ENCODE measurements around the gene PCDHA11. TPM values are rescaled to one million over a fixed set of nuclear protein-coding genes. Genes with fewer than 3 reads are reported as not detected.

The PCDHA11 gene
- total and polyA plus RNA-seq, 10 of the 15 experiments (the other 5 are each of a cell fraction or from before 2014, with no cell fraction given), result 0.06 TPM; not detected in 9

DNA sequence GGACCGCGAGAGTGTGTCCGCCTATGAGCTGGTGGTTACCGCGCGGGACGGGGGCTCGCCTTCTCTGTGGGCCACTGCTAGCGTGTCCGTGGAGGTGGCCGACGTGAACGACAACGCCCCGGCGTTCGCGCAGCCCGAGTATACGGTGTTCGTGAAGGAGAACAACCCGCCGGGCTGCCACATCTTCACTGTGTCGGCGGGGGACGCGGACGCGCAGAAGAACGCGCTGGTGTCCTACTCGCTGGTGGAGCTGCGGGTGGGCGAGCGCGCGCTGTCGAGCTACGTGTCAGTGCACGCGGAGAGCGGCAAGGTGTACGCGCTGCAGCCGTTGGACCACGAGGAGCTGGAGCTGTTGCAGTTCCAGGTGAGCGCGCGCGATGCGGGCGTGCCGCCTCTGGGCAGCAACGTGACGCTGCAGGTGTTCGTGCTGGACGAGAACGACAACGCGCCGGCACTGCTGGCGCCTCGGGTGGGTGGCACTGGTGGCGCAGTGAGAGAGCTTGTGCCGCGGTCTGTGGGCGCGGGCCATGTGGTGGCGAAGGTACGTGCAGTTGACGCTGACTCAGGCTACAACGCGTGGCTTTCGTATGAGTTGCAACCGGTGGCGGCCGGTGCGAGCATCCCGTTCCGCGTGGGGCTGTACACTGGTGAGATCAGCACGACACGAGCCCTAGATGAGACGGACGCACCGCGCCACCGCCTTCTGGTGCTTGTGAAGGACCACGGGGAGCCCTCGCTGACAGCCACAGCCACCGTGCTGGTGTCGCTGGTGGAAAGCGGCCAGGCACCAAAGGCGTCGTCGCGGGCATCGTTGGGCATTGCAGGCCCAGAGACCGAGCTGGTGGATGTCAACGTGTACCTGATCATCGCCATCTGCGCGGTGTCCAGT is 32.9 kb upstream of the PCDHA11 start:
- ATAC-seq, result no peak
- Histone ChIP-seq H4K20me1 (ENCODE audit: control insufficient read depth, insufficient read depth) (no peaks in the 10 kb centered on the region), H3K4me2 (ENCODE audit: control insufficient read depth, insufficient read depth) (no peak overlapping the region), H3K9ac (ENCODE audit: control insufficient read depth, insufficient read depth, low read length) (no peak overlapping the region), H3K79me2 (ENCODE audit: control insufficient read depth, insufficient read depth, low read length) (no peaks in the 10 kb centered on the region), H3K4me3 (no peak overlapping the region), H3K27me3 (replicated peaks in 1 of 2; ENCODE audit: control insufficient read depth in 2 of 2, insufficient read depth in 2 of 2, low read length in 1 of 2) (no peaks in the 10 kb centered on the region), H3K9me3 (replicated peaks; ENCODE audit: control insufficient read depth, insufficient read depth, low read length) (no peaks in the 10 kb centered on the region; the same call in 2 of the 3 replicates), H2AFZ (ENCODE audit: control insufficient read depth, low read depth, low read length) (no peak overlapping the region), H3K27ac (ENCODE audit: control insufficient read depth, insufficient read depth) (no peak overlapping the region), H3K36me3 (ENCODE audit: control insufficient read depth in 2 of 2, insufficient read depth in 2 of 2, low read length in 1 of 2) (no peaks in the 10 kb centered on the region), H3K4me1 (ENCODE audit: control insufficient read depth, insufficient read depth, low read length) (no peaks in the 10 kb centered on the region)
- ChIA-PET RAD21 (ENCODE audit: unreplicated experiment) (no interaction called here), SMC1A (ENCODE audit: uncharacterized antibody, unreplicated experiment) (no interaction called here), POLR2A (no interaction called here), CTCF (no interaction called here)
- in situ Hi-C loops (cut with MboI) (no loop called here), intact Hi-C loops (cut with micrococcal nuclease; ENCODE audit: unreplicated experiment) (no loop called here)
- FAIRE-seq, result no peak
- 88% methylated on average over 75 of the region's 103 CpGs for WGBS (ENCODE audit: insufficient coverage, insufficient replicate concordance, low lambda C conversion rate, missing lambda C conversion rate)
- no peak for TF ChIP-seq ZNF207 (IDR thresholded peaks at IDR 0.05; ENCODE audit: borderline replicate concordance)
- no peak for TF ChIP-seq FOXM1 (IDR thresholded peaks at IDR 0.05; ENCODE audit: low read depth, low read length)
- TF ChIP-seq, protein P1, sequence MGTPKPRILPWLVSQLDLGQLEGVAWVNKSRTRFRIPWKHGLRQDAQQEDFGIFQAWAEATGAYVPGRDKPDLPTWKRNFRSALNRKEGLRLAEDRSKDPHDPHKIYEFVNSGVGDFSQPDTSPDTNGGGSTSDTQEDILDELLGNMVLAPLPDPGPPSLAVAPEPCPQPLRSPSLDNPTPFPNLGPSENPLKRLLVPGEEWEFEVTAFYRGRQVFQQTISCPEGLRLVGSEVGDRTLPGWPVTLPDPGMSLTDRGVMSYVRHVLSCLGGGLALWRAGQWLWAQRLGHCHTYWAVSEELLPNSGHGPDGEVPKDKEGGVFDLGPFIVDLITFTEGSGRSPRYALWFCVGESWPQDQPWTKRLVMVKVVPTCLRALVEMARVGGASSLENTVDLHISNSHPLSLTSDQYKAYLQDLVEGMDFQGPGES (IDR thresholded peaks at IDR 0.05), result no peak
- no peak for TF ChIP-seq MYB (IDR thresholded peaks at IDR 0.05; ENCODE audit: borderline replicate concordance, low read depth, low read length)
- no peak for TF ChIP-seq CHD1 (IDR thresholded peaks at IDR 0.05; ENCODE audit: low read depth, low read length)
- no peak for TF ChIP-seq FOS (IDR thresholded peaks at IDR 0.05; ENCODE audit: borderline replicate concordance, extremely low read depth, insufficient read length)
- no peak for TF ChIP-seq RELA (IDR thresholded peaks at IDR 0.05; ENCODE audit: borderline replicate concordance, partially characterized antibody)
- TF ChIP-seq ZNF622 (IDR thresholded peaks at IDR 0.05), result no peak
- TF ChIP-seq NFXL1 (IDR thresholded peaks at IDR 0.05; ENCODE audit: borderline replicate concordance), result no peak
- no peak for TF ChIP-seq IKZF1 (conservative IDR thresholded peaks at IDR 0.05)
- TF ChIP-seq ASH2L (IDR thresholded peaks at IDR 0.05; ENCODE audit: borderline replicate concordance, low read depth), result no peak
- TF ChIP-seq POLR2AphosphoS5 (IDR thresholded peaks at IDR 0.05; ENCODE audit: low read length), result no peak
- no peak for TF ChIP-seq RUNX3 (IDR thresholded peaks at IDR 0.05; ENCODE audit: low read length)
- no peak for TF ChIP-seq BMI1 (IDR thresholded peaks at IDR 0.05; ENCODE audit: borderline replicate concordance)
- no peak for TF ChIP-seq IKZF2 (IDR thresholded peaks at IDR 0.05)
- TF ChIP-seq NBN (IDR thresholded peaks at IDR 0.05), result no peak
- TF ChIP-seq BACH1 (IDR thresholded peaks at IDR 0.05; ENCODE audit: borderline replicate concordance), result no peak
- BruUV-seq (replicated peaks), result no TSS peak
- no peak for DNase-seq (ENCODE audit: low read depth, low spot score)

Measured in GM12878 (cell line).